Measurements from ENCODE around the gene RETREG1. TPM values are rescaled to one million over a fixed set of nuclear protein-coding genes. Genes with fewer than 3 reads are reported as not detected.

The RETREG1 gene
- total RNA-seq, 2 donors from 2014 or later = 102 to 180 TPM

- Histone ChIP-seq H3K36me3 (no peaks in the 10 kb centered on the region), H3K9me3 (no peaks in the 10 kb centered on the region), H3K4me1 (no peaks in the 10 kb centered on the region), H3K4me3 (no peak overlapping the region), H3K27ac (no peak overlapping the region), H3K27me3 (no peaks in the 10 kb centered on the region)
- TF ChIP-seq CTCF (IDR thresholded peaks at IDR 0.05) = no peak
- no peak for DNase-seq (ENCODE audit: low spot score)
Measured at GRCh38 chr5:16427587-16427986, 189.2 kb downstream of the RETREG1 start.

Other genes with a start within 250 kb of the RETREG1 start
- gene ZNF622, start 151.2 kb downstream of the RETREG1 start, total RNA-seq = 10 to 100 TPM; 36.7 to 54.9 TPM